ENCODE measurements around the gene TEK. TPM values are rescaled to one million over a fixed set of nuclear protein-coding genes. Genes with fewer than 3 reads are reported as not detected.
"Not testable (repeated sequence)": the region's sequence is repeated elsewhere in the genome, so short reads cannot be mapped to it uniquely, and the experiment has no call there.

Gene TEK
- total and polyA plus RNA-seq, 4 donors, result 5.9 to 76.1 (median 24.9) TPM

DNA sequence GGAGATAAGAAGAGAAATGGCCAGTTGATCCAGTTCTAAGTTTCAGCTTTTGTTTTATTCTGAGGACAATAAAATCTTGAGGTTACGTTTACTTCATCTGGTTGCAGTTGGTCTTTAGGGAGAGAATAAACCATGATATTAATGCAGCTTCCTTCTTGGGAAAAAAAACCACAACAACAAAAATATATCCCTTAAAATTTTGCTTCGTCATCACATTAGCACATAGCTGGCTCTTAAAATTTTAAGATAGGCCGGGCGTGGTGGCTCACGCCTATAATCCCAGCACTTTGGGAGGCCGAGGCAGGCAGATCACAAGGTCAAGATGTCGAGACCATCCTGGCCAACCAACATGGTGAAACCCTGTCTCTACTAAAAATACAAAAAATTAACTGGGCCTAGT is 101.6 kb downstream of the TEK start:
- 88 to 89% methylated on average over 7 of the region's 7 CpGs for WGBS, 2 donors
- no peaks in the 10 kb centered on the region for H3K9me3 ChIP-seq (ENCODE audit: control insufficient read depth in 4 of 4, insufficient read depth in 3 of 4, low read length in 3 of 4)
- no peaks in the 10 kb centered on the region for H3K4me1 ChIP-seq (ENCODE audit: control insufficient read depth in 5 of 5, insufficient read depth in 5 of 5, low read length in 5 of 5)
- H3K9ac ChIP-seq (ENCODE audit: insufficient read depth in 1 of 2, low read length in 2 of 2), result no peak overlapping the region
- H3K4me3 ChIP-seq, result no peak overlapping the region
- no peak overlapping the region for H3K27ac ChIP-seq (ENCODE audit: low read depth in 1 of 2, low read length in 1 of 2)
- ATAC-seq (ENCODE audit: insufficient read depth, low FRiP score), result no peak
- H3K27me3 ChIP-seq (ENCODE audit: control insufficient read depth in 3 of 3, insufficient read depth in 3 of 3, low read length in 2 of 3), result no peaks in the 10 kb centered on the region
- H3K36me3 ChIP-seq (ENCODE audit: control insufficient read depth in 4 of 4, insufficient read depth in 4 of 4, low read length in 4 of 4), result no peaks in the 10 kb centered on the region
- TF ChIP-seq, protein P1, sequence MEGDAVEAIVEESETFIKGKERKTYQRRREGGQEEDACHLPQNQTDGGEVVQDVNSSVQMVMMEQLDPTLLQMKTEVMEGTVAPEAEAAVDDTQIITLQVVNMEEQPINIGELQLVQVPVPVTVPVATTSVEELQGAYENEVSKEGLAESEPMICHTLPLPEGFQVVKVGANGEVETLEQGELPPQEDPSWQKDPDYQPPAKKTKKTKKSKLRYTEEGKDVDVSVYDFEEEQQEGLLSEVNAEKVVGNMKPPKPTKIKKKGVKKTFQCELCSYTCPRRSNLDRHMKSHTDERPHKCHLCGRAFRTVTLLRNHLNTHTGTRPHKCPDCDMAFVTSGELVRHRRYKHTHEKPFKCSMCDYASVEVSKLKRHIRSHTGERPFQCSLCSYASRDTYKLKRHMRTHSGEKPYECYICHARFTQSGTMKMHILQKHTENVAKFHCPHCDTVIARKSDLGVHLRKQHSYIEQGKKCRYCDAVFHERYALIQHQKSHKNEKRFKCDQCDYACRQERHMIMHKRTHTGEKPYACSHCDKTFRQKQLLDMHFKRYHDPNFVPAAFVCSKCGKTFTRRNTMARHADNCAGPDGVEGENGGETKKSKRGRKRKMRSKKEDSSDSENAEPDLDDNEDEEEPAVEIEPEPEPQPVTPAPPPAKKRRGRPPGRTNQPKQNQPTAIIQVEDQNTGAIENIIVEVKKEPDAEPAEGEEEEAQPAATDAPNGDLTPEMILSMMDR (IDR thresholded peaks at IDR 0.05; ENCODE audit: control extremely low read depth, extremely low read depth), result no peak
- no peak for DNase-seq

DNA sequence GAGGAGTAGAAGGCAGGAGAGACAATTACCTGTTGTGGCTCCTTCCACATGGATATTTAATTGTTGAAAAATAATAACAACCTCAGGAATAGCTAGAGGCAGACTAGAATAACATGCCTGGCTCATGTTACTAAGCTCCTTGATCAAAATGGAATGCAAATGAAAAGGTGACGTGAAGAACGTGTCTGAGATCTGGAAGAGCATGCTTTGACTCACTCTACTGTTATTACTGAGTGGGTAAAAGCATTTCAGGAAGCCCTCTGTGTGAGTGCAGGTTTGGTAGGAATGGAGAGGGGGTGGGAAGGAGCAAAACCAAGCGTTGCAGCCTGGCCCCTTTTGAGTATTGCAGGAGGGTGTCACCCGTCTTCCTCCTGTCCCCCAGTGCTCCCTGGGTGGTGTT is 103.2 kb downstream of the TEK start:
- H3K36me3 ChIP-seq (ENCODE audit: control insufficient read depth in 4 of 4, insufficient read depth in 4 of 4, low read length in 4 of 4), result no peaks in the 10 kb centered on the region
- no peak overlapping the region for H3K9ac ChIP-seq (ENCODE audit: insufficient read depth in 1 of 2, low read length in 2 of 2)
- H3K27me3 ChIP-seq (ENCODE audit: control insufficient read depth in 3 of 3, insufficient read depth in 3 of 3, low read length in 2 of 3), result no peaks in the 10 kb centered on the region
- no peaks in the 10 kb centered on the region for H3K9me3 ChIP-seq (ENCODE audit: control insufficient read depth in 4 of 4, insufficient read depth in 3 of 4, low read length in 3 of 4)
- H3K27ac ChIP-seq (ENCODE audit: low read depth in 1 of 2, low read length in 1 of 2), result no peak overlapping the region
- no peak overlapping the region for H3K4me3 ChIP-seq
- TF ChIP-seq, protein P1 (IDR thresholded peaks at IDR 0.05; ENCODE audit: control extremely low read depth, extremely low read depth), result no peak
- H3K4me1 ChIP-seq (ENCODE audit: control insufficient read depth in 5 of 5, insufficient read depth in 5 of 5, low read length in 5 of 5), result no peaks in the 10 kb centered on the region
- WGBS, 2 donors, result 58 to 59% methylated on average over 4 of the region's 4 CpGs
- DNase-seq, result no peak
- no peak for ATAC-seq (ENCODE audit: insufficient read depth, low FRiP score)

DNA sequence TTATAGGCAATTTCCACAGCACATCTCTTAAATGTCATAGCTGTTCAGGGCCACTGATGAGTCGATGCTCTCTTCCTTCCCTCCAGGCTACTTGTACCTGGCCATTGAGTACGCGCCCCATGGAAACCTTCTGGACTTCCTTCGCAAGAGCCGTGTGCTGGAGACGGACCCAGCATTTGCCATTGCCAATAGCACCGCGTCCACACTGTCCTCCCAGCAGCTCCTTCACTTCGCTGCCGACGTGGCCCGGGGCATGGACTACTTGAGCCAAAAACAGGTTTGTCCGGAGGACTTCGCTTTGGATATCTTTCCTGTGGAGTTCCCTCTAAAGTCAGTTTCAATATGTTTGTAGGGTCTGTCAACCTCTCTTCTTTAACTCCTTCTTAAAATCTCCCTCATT is 103.6 kb downstream of the TEK start:
- 96 to 98% methylated on average over 14 of the region's 14 CpGs for WGBS, 2 donors
- no peak overlapping the region for H3K4me3 ChIP-seq
- no peaks in the 10 kb centered on the region for H3K9me3 ChIP-seq (ENCODE audit: control insufficient read depth in 4 of 4, insufficient read depth in 3 of 4, low read length in 3 of 4)
- H3K9ac ChIP-seq (ENCODE audit: insufficient read depth in 1 of 2, low read length in 2 of 2), result no peak overlapping the region
- H3K36me3 ChIP-seq (ENCODE audit: control insufficient read depth in 4 of 4, insufficient read depth in 4 of 4, low read length in 4 of 4), result no peaks in the 10 kb centered on the region
- no peak for DNase-seq
- no peaks in the 10 kb centered on the region for H3K27me3 ChIP-seq (ENCODE audit: control insufficient read depth in 3 of 3, insufficient read depth in 3 of 3, low read length in 2 of 3)
- no peak for ATAC-seq (ENCODE audit: insufficient read depth, low FRiP score)
- TF ChIP-seq, protein P1 (IDR thresholded peaks at IDR 0.05; ENCODE audit: control extremely low read depth, extremely low read depth), result no peak
- no peak overlapping the region for H3K27ac ChIP-seq (ENCODE audit: low read depth in 1 of 2, low read length in 1 of 2)
- H3K4me1 ChIP-seq (ENCODE audit: control insufficient read depth in 5 of 5, insufficient read depth in 5 of 5, low read length in 5 of 5), result no peaks in the 10 kb centered on the region

DNA sequence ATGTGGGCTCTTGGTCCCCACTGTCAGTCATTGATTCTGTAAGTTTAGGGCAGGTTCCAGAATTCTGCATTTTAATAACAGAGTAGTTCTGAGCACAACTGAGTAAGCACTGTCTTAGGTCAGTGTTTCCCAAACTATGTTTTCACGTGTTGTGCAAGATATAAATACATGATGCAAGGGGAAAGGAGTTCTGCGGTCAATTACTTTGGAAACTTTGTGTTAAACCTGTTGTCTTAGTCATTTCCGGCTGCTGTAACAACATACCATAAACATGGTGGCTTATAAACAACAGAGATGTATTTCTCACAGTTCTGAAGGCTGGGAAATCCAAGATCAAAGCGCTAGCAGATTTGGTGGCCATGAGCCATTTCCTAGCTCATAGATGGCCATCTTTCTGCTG is 118.2 kb downstream of the TEK start:
- peaks cover 3 to 12% (median 7%) of the 10 kb centered on the region in 4 donors for H3K9me3 ChIP-seq (ENCODE audit: control insufficient read depth in 4 of 4, insufficient read depth in 3 of 4, low read length in 3 of 4)
- H3K27ac ChIP-seq (ENCODE audit: low read depth in 1 of 2, low read length in 1 of 2), result no peak overlapping the region
- ATAC-seq (ENCODE audit: insufficient read depth, low FRiP score) (no peak), DNase-seq (no peak)
- H3K27me3 ChIP-seq (ENCODE audit: control insufficient read depth in 3 of 3, insufficient read depth in 3 of 3, low read length in 2 of 3), result no peaks in the 10 kb centered on the region
- peaks cover 0 to 9% (median 4%) of the 10 kb centered on the region in 4 donors for H3K36me3 ChIP-seq (ENCODE audit: control insufficient read depth in 4 of 4, insufficient read depth in 4 of 4, low read length in 4 of 4)
- H3K4me1 ChIP-seq (ENCODE audit: control insufficient read depth in 5 of 5, insufficient read depth in 5 of 5, low read length in 5 of 5), result no peaks in the 10 kb centered on the region
- no peak overlapping the region for H3K9ac ChIP-seq (ENCODE audit: insufficient read depth in 1 of 2, low read length in 2 of 2)
- WGBS, 2 donors, result 81 to 85% methylated on average over 4 of the region's 4 CpGs
- no peak overlapping the region for H3K4me3 ChIP-seq
- TF ChIP-seq, protein P1 (IDR thresholded peaks at IDR 0.05; ENCODE audit: control extremely low read depth, extremely low read depth), result no peak

DNA sequence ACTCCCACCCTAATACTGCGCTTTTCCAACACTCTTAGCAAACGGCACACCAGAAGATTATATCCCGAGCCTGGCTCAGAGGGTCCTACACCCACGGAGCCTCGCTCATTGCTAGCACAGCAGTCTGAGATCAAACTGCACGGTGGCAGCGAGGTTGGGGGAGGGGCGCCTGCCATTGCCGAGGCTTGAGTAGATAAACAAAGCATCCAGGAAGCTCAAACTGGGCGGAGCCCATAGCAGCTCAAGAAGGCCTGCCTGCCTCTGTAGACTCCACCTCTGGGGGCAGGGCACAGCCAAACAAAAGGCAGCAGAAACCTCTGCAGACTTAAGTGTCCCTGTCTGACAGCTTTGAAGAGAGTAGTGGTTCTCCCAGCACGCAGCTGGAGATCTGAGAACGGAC is 130.6 kb downstream of the TEK start:
- H3K27ac ChIP-seq (ENCODE audit: low read depth in 1 of 2, low read length in 1 of 2); H3K4me1 ChIP-seq (ENCODE audit: control insufficient read depth in 5 of 5, insufficient read depth in 5 of 5, low read length in 5 of 5); H3K36me3 ChIP-seq (ENCODE audit: control insufficient read depth in 4 of 4, insufficient read depth in 4 of 4, low read length in 4 of 4); DNase-seq; H3K27me3 ChIP-seq (ENCODE audit: control insufficient read depth in 3 of 3, insufficient read depth in 3 of 3, low read length in 2 of 3); H3K9ac ChIP-seq (ENCODE audit: insufficient read depth in 1 of 2, low read length in 2 of 2); H3K4me3 ChIP-seq; ATAC-seq (ENCODE audit: insufficient read depth, low FRiP score): not testable (repeated sequence)
- peaks cover 0 to 14% (median 2%) of the 10 kb centered on the region in 4 donors for H3K9me3 ChIP-seq (ENCODE audit: control insufficient read depth in 4 of 4, insufficient read depth in 3 of 4, low read length in 3 of 4)
- 80 to 86% methylated on average over 12 of the region's 12 CpGs for WGBS, 2 donors
